Fibroblast of skin of scalp (primary cell): ENCODE measurements around the gene ATRNL1. TPM values are rescaled to one million over a fixed set of nuclear protein-coding genes. Genes with fewer than 3 reads are reported as not detected.

Experiments used
- DNase-seq: peaks from one replicate; pipeline ENCODE4 v3.0.0-alpha.2; 2013
- polyA plus RNA-seq, 2 experiments: library from polyadenylated mRNA; unstranded; fragments of 120-200 nt; gene quantifications; one replicate each; pipeline ENCODE4 v1.2.1, GENCODE V29; 2013; ENCODE audit not compliant: insufficient read length in 2 of 2

ATRNL1 gene
- 1.1 TPM for polyA plus RNA-seq (2013, experiment 1 of 2; ENCODE audit: insufficient read length)
- 1.4 TPM for polyA plus RNA-seq (2013, experiment 2 of 2; ENCODE audit: insufficient read length)

- peak; percentile 24 for DNase-seq
Measured at GRCh38 chr10:115093286-115093775, at the start of gene ATRNL1. ATRNL1 (plus strand) TSS chr10:115093365; CDS start chr10:115093751, 386 bp downstream.

GRCh38 chr10:115043719-115044118, 49.4 kb upstream of the ATRNL1 start:
- no peak for DNase-seq

GRCh38 chr10:115044891-115045290, 48.3 kb upstream of the ATRNL1 start:
- no peak for DNase-seq

DNA sequence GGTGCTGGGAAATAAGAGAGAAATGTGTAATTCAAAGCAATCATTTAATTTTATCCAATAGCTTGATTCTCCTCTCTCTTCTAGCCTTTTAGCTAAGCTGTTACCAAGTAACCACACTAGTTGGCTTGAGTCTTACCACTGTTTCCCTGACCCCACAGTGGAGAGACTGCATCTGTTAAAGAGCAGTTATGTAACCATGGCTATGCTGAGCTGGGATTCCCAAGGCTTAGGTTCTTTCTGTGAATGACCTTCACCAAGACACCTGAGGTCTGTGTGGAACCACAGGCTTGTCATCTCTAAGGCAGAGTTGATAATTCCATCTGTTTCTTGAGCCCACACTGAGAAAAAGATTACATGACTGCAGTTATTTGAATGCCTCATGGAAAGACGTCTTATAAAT, 47.7 kb upstream of the ATRNL1 start:
- no peak for DNase-seq

GRCh38 chr10:115046686-115047236, 46.4 kb upstream of the ATRNL1 start:
- DNase-seq, result no peak

DNA sequence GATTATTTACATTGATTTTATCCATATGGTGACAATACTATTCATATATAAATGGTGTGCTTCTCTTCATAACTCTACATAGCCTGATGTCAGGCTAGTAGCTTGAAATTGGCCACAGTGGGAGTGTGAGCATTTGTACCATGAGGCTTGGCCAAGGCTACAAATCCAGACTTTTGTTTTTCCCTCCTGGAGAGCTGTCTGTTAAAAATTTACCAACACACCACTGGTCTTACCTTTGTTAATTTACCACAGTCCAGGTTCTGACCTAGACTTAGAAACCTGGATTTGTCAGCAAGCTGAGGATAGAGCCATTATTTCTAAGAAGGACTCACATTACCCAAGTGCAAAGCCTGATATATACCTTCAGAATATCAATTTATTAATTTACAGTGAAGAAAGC, 45.5 kb upstream of the ATRNL1 start:
- DNase-seq, result no peak

- peak; percentile 5 for DNase-seq
Measured at GRCh38 chr10:115049318-115049717, 43.8 kb upstream of the ATRNL1 start.

- DNase-seq, result peak; percentile 67
Measured at GRCh38 chr10:115049960-115050359, 43.2 kb upstream of the ATRNL1 start.

- no peak for DNase-seq
Measured at GRCh38 chr10:115050375-115051010, 42.7 kb upstream of the ATRNL1 start.

DNA sequence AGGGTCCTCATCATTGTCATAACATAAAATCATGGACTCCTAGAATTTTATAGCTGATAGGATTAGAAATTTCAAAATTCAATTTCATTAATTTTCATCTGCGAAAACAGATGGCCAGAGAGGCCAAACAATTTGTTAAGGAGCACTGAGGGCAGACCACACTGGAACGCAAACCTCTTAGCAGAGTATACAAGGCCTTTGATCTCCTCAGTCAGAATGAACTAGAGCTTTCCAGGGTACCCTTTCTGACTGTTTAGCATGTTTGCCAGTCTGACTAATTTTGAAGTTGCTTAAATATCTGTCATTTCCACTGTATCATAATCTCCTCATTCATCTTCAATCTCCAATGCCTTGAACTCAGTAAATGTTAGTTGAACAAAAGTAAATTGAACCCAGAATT, 41.9 kb upstream of the ATRNL1 start:
- DNase-seq, result no peak

GRCh38 chr10:115052226-115052625, 40.9 kb upstream of the ATRNL1 start:
- no peak for DNase-seq

DNA sequence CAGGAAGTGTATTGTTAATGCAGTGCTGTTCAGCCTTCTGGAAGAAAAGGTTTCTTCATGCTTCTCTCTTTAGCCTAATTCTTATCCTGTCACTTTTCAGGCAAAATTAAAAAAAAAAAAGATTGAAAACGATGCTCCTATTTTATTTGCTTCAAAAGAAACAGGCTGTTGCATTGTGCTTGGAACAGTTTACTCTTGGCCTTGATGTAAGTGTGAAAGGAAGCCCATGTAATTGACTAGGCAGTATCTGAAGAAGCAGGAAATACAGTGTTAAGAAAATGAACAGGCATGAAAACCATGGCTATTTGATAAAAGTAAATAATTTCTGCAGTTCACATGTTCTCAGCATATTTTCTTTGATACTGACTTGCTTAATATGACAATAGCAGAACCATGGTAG, 40.4 kb upstream of the ATRNL1 start:
- no peak for DNase-seq

DNA sequence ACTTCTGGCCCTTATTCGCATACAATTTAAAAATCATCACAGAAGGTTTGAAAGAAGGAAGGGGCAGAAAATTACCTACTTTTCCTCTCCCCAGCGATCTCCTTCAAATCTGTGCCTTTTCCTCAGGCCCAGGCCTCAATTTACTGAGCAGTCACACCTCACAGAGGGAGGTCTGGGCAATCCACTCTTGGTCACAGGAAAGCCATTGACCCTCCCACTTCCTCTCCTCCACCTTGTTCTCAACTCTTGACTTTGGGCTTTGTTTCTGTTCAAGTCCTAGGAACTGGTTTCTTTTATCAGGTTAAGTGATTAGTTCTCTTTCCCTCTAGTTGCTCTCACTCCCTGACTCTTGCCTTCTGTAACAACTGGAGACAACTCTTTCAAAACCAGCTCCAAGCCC, 37.0 kb upstream of the ATRNL1 start:
- DNase-seq, result no peak

DNA sequence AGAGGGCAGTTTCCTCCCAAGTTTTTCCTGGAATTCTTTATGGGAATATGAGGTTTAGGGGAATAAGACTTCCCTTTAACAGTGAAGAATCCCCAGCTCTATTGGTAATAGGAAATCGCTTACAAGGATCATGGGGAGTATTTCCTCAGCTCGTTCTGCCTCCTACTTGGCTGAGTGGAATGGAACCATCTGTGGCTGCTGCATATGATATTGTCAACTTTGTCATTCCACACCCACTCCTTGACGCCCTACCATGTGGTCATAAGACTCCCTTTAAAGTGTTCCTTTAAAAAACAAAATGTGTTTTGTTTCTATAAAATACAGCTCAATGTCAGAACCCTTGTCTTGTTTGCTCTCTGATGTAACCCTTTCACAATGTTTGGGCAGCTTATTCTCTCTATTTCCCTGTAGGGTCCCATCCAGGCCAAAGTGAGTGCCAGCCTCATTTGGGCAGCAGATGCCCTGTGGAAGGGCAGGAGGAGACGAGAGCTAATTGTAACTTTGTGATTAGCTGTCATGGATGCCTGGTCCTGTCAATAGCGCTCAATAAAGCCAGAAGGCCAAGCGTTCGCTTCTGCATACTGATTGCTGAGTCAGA, 33.8 kb upstream of the ATRNL1 start:
- no peak for DNase-seq

DNA sequence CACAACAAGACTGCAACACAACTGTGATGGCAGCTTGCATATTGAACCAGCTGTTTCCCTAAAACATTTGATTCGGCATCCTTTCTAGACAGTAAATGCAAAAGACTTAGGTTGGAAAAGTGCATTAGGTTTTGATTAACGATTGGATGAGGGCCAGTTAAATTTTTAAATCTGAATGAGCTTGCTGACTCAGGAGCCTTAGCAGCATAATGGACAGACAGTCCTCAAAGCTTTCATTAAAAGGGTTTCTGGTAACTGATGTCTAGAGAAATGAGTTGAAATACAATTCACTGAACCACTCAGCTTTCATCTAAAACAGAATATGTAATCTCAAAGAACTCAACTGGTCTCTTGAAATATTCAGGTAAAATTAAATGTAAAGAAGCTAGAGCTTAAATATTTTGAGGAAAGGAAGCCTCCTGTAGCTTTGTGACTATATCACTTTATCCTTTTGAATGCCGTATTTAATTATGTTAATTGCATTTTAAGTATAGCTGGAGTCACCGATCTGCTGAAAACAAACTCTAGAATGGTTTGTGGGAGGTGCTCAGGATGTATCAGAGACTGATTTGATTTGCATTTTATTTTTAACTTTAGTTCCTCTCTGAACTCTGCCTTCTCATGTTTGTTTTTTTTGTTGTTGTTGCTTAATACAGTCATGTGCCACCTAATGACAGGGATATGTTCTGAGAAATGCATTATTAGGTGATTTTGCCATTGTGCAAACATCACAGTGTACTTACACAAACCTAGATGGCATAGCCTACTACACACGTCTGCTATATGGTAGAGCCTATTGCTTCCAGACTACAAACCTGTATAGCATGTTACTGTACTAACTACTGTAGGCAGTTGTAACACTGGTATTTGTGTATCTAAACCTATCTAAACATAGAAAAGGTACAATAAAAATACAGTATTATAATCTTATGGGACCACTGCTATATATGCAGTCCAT, 29.2 kb upstream of the ATRNL1 start:
- peak; percentile 47 for DNase-seq

DNA sequence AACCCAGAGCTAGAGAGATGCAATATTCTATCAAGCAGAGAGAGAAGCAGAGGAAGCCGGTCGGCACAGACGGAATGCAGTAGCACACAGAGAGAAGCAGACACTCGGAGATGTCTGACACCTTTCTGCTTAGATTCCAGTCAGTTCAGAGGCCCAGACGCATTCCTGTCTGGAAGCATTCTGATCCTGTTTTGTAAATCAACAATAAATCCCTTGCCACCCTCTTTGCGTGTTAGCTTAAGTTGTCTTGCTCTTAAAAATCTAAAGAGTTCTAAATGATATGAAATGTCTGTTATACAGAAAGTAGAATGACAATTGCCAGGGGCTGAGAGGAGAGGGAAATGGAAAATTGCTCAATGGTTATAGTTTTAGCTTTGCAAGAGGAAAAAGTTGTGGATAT, 27.4 kb upstream of the ATRNL1 start:
- no peak for DNase-seq

- no peak for DNase-seq
Measured at GRCh38 chr10:115066528-115066927, 26.6 kb upstream of the ATRNL1 start.

GRCh38 chr10:115073796-115074195, 19.4 kb upstream of the ATRNL1 start:
- DNase-seq, result no peak

GRCh38 chr10:115082506-115082905, 10.7 kb upstream of the ATRNL1 start:
- peak; percentile 72 for DNase-seq

DNA sequence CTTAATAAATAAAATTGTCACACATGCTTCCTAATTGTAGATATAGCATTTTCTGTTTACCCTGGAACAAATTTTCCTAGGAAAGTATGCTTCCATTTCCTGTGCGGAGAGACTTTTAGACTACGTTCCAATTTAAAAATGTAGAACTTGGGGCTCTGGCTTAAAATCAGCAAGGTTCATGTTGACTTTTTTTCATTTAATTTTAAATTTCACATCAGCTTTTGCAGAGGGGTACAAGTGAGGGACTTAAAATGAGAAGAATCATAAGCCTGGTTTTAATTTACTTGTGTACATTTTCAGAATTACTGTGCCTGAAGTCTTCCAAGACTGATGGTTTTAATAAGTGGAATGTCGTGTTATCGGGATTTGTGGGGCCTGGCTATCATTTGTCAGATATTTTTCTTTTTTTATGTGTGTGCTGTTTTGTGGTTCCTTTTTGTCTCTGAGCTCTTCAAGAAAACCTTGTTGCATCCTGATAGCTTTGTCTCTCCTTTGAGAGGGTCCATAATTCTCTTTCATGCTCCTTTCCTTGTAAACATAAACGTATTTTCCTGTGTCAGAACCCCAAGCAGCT, 8.8 kb upstream of the ATRNL1 start:
- DNase-seq, result peak; percentile 14

DNA sequence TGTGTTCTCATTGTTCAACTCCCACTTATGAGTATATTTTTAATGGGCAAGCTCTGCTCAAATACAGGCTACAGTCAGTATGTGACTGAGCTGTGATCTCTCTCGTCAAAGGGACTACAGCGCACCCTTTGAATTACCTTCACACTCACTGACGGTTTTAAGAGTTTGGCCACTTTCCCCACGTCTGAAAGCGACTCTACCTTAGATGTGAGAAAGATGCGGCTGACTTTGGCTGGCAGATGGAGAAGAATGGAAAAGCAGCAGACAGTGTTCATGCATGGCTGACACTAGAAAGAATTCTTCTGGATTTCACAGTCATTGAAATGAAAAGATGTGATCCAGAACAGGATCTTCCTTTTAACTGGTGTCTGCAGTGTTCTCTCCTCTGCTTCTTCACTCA, 2.0 kb upstream of the ATRNL1 start:
- no peak for DNase-seq

GRCh38 chr10:115092258-115092554, 959 bp upstream of the ATRNL1 start:
- no peak for DNase-seq
